HCT116 (cell line): ENCODE results near the gene MLYCD. TPM values are rescaled to one million over a fixed set of nuclear protein-coding genes. Genes with fewer than 3 reads are reported as not detected.

Experiments
- ATAC-seq: fragments of 200-7000 bp; cut with Tn5 transposase; 2 replicates; pipeline ENCODE4 v1.9.1; 2020; ENCODE audit warnings: mild to moderate bottlenecking, moderate library complexity
- BruUV-seq: library from RNA; stranded (reverse); fragments of 400-500 nt; replicated peaks from 2 replicates; lab custom pipeline; 2021; lab: Mats Ljungman, UMichigan
- CTCF ChIA-PET: fragments of 300-600 bp; sonication (Branson Sonifier 250); formaldehyde crosslinking; loops from one replicate; lab custom pipeline; 2021; ENCODE audit warnings: antibody characterized with exemption; lab: Charles Lee
- POLR2A ChIA-PET: fragments of 300-600, 350-600 bp; sonication (Branson Sonifier 250); formaldehyde crosslinking; loops from one replicate; lab custom pipeline; 2021; ENCODE audit warnings: antibody characterized with exemption; lab: Charles Lee
- RAD21 ChIA-PET, 2 experiments: fragments of 300-600 bp; sonication (Branson Sonifier 250); formaldehyde crosslinking; loops; one replicate each; lab custom pipeline; 2023; ENCODE audit warnings: low total read pairs in 2 of 2; ENCODE audit not compliant: uncharacterized antibody in 2 of 2, unreplicated experiment in 2 of 2, low non-redundant PET in 1 of 2; lab: Charles Lee
- DNase-seq: peaks from one replicate; pipeline ENCODE4 v3.0.0-alpha.2; 2010; ENCODE audit warnings: low read depth, low spot score
- H2AFZ ChIP-seq: fragments of 200-600 bp; shearing (Covaris generic), sonication (generic); 2 replicates; pipeline ENCODE4 v1.6.1; 2017; ENCODE audit warnings: low read depth, mixed run types, mixed read lengths, antibody characterized with exemption, low read length; ENCODE audit not compliant: poor library complexity, severe bottlenecking
- H3K27ac ChIP-seq: 2 replicates; pipeline ENCODE4 v1.5.1; 2012; ENCODE audit warnings: low read depth, low read length
- H3K27me3 ChIP-seq: fragments of 200-600 bp; sonication (generic); 2 replicates; pipeline ENCODE4 v1.6.1; 2016; ENCODE audit warnings: mixed run types, low read length, mixed read lengths; ENCODE audit not compliant: insufficient read depth
- H3K36me3 ChIP-seq, 2 experiments: fragments of 200-500 bp in 1 of 2; fragments of 200-600 bp in 1 of 2; sonication (Bioruptor generic) in 1 of 2; sonication (generic) in 1 of 2; 2 replicates each; pipeline versions ENCODE4 v1.5.1 to v1.6.1; 2014 to 2016; ENCODE audit warnings: low read length in 2 of 2, inconsistent platforms in 1 of 2, mixed read lengths in 1 of 2, mixed run types in 1 of 2; ENCODE audit not compliant: insufficient read depth in 2 of 2, control insufficient read depth in 1 of 2
- H3K4me1 ChIP-seq, 2 experiments: fragments of 200-600 bp in 1 of 2; sonication (generic) in 1 of 2; 2 replicates each; pipeline versions ENCODE4 v1.5.1 to v1.6.1; 2012 to 2017; ENCODE audit warnings: low read length in 2 of 2, inconsistent platforms in 1 of 2, mild to moderate bottlenecking in 1 of 2, mixed read lengths in 1 of 2, mixed run types in 1 of 2, moderate library complexity in 1 of 2; ENCODE audit not compliant: insufficient read depth in 2 of 2, control insufficient read depth in 1 of 2
- H3K4me2 ChIP-seq: fragments of 200-600 bp; sonication (generic); 2 replicates; pipeline ENCODE4 v1.6.1; 2017; ENCODE audit warnings: mixed run types, low read length, mixed read lengths
- H3K4me3 ChIP-seq, 2 experiments: fragments of 200-600 bp in 1 of 2; sonication (generic) in 1 of 2; replicated peaks in 1 of 2; 2 replicates each; pipeline ENCODE4 v1.5.1; 2011 to 2016; ENCODE audit warnings: low read length in 2 of 2, control low read depth in 1 of 2, low read depth in 1 of 2, mild to moderate bottlenecking in 1 of 2, mixed read lengths in 1 of 2, mixed run types in 1 of 2
- H3K79me2 ChIP-seq: fragments of 200-600 bp; sonication (generic); 2 replicates; pipeline ENCODE4 v1.6.1; 2017; ENCODE audit warnings: mild to moderate bottlenecking, mixed run types, low read length, moderate library complexity, mixed read lengths; ENCODE audit not compliant: insufficient read depth
- H3K9ac ChIP-seq: fragments of 200-600 bp; sonication (generic); 2 replicates; pipeline ENCODE4 v1.6.1; 2016; ENCODE audit warnings: low read length, mixed read lengths
- H3K9me2 ChIP-seq: fragments of 200-600 bp; sonication (generic), shearing (Covaris generic); 2 replicates; pipeline ENCODE4 v1.6.1; 2017; ENCODE audit warnings: mixed run types, mild to moderate bottlenecking, moderate library complexity; ENCODE audit not compliant: insufficient read depth
- H3K9me3 ChIP-seq, 2 experiments: fragments of 200-500 bp in 1 of 2; fragments of 200-600 bp in 1 of 2; sonication (Bioruptor generic) in 1 of 2; sonication (generic) in 1 of 2; 2 replicates each; pipeline ENCODE4 v1.6.1; 2014 to 2017; ENCODE audit warnings: low read length in 2 of 2, mixed read lengths in 2 of 2, inconsistent platforms in 1 of 2, low read depth in 1 of 2, mild to moderate bottlenecking in 1 of 2, mixed run types in 1 of 2, moderate library complexity in 1 of 2; ENCODE audit not compliant: control insufficient read depth in 1 of 2, insufficient read depth in 1 of 2
- H4K20me1 ChIP-seq: fragments of 200-600 bp; sonication (generic), shearing (Covaris generic); 2 replicates; pipeline ENCODE4 v1.6.1; 2017; ENCODE audit warnings: mixed run types, mild to moderate bottlenecking, moderate library complexity; ENCODE audit not compliant: insufficient read depth
- CBX3 ChIP-seq: IDR thresholded peaks from 2 replicates; pipeline ENCODE4 v1.6.1; 2012; ENCODE audit warnings: low read depth
- EZH2 ChIP-seq: fragments of 200-600 bp; sonication (generic); IDR thresholded peaks from 2 replicates; pipeline ENCODE4 v1.6.1; 2017; ENCODE audit warnings: antibody characterized with exemption, mixed run types
- EZH2phosphoT487 ChIP-seq: fragments of 200-600 bp; IDR thresholded peaks from 2 replicates; pipeline ENCODE4 v1.6.1; 2018; ENCODE audit warnings: antibody characterized with exemption, borderline replicate concordance
- JUND ChIP-seq: IDR thresholded peaks from 2 replicates; pipeline ENCODE4 v1.6.1; 2012
- POLR2AphosphoS5 ChIP-seq: IDR thresholded peaks from 2 replicates; pipeline ENCODE4 v1.6.1; 2011; ENCODE audit warnings: mild to moderate bottlenecking, low read depth, low read length, moderate library complexity
- RAD21 ChIP-seq: IDR thresholded peaks from 2 replicates; pipeline ENCODE4 v1.6.1; 2012; ENCODE audit warnings: low read depth, mild to moderate bottlenecking
- SIN3A ChIP-seq: IDR thresholded peaks from 2 replicates; pipeline ENCODE4 v1.6.1; 2012; ENCODE audit warnings: low read depth
- SRF ChIP-seq: IDR thresholded peaks from 2 replicates; pipeline ENCODE4 v1.6.1; 2012; ENCODE audit warnings: low read depth
- ZFX ChIP-seq: fragments of 450-650 bp; IDR thresholded peaks from 2 replicates; pipeline ENCODE4 v1.6.1; 2017
- intact Hi-C: fragments of 100-400 bp; cut with micrococcal nuclease; formaldehyde crosslinking; loops from 2 replicates; pipeline ENCODE4 v1.10.0; 2022
- total RNA-seq: library from RNA; stranded (reverse); gene quantifications from one replicate; pipeline ENCODE4 v1.2.1, GENCODE V29; 2021; ENCODE audit not compliant: unreplicated experiment
- TF ChIP-seq, protein P1 (sequence below): IDR thresholded peaks from 2 replicates; pipeline ENCODE4 v1.6.1; 2011; ENCODE audit warnings: mild to moderate bottlenecking, low read length, moderate library complexity; ENCODE audit not compliant: insufficient replicate concordance; ENCODE audit errors: extremely low read depth
- TF ChIP-seq, protein P2 (sequence below): IDR thresholded peaks from 2 replicates; pipeline ENCODE4 v1.6.1; 2012
- TF ChIP-seq, protein P3 (sequence below), 3 experiments: fragments of 200-600 bp in 1 of 3; sonication (generic) in 1 of 3; IDR thresholded peaks in 2 of 3; conservative IDR thresholded peaks in 1 of 3; 2 replicates each; pipeline ENCODE4 v1.5.1; 2012 to 2017; ENCODE audit warnings: low read depth in 2 of 3, low read length in 2 of 3, antibody characterized with exemption in 1 of 3, borderline replicate concordance in 1 of 3, control low read depth in 1 of 3, mild to moderate bottlenecking in 1 of 3, mixed read lengths in 1 of 3, mixed run types in 1 of 3, moderate library complexity in 1 of 3; ENCODE audit not compliant: insufficient read depth in 1 of 3

The MLYCD gene
- total RNA-seq, 1 experiment from 2014 or later, result 3.9 TPM

DNA sequence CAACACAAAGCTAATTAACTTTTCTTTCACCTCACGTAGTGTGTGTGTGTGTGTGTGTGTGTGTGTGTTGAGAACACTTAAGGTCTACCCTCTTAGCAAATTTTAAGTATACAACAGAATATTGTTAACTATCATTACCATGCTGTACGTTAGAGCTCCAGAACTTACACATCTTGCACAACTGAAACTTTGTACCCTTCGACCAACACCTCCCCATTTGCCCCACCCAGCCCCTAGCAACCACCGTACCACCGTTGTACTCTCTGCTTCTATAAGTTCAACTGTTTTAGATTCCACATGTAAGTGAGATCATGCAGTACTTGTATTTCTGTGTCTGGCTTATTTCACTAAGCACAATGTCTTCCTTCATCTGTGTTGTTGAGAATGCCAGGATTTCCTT, 28.1 kb upstream of the MLYCD start:
- intact Hi-C loops, result no loop called here
- no peak overlapping the region for H2AFZ ChIP-seq
- CTCF ChIA-PET, result no interaction called here

DNA sequence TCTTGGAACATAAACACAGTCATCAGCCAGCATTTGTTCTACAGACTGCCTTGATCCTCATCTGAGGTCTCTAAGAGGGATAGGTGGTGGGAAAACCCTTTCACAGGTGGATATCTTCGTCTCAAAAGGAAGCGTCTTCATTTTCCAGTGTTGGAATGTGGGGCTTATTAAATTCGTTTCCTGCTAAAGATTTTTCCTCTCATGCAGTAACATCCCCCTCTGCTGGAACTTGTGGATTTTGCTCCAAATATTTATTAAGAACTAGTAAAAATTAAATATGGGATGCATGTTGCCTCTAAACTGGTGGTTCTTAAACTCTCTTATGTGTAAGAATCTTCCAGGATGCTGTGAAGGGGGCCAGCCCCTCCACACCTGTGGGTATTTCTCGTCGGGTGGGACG, 20.1 kb upstream of the MLYCD start:
- DNase-seq, result peak; percentile 52
- no peak for TF ChIP-seq EZH2phosphoT487
- no peak for TF ChIP-seq SIN3A
- TF ChIP-seq SRF, result no peak
- TF ChIP-seq, protein P1, sequence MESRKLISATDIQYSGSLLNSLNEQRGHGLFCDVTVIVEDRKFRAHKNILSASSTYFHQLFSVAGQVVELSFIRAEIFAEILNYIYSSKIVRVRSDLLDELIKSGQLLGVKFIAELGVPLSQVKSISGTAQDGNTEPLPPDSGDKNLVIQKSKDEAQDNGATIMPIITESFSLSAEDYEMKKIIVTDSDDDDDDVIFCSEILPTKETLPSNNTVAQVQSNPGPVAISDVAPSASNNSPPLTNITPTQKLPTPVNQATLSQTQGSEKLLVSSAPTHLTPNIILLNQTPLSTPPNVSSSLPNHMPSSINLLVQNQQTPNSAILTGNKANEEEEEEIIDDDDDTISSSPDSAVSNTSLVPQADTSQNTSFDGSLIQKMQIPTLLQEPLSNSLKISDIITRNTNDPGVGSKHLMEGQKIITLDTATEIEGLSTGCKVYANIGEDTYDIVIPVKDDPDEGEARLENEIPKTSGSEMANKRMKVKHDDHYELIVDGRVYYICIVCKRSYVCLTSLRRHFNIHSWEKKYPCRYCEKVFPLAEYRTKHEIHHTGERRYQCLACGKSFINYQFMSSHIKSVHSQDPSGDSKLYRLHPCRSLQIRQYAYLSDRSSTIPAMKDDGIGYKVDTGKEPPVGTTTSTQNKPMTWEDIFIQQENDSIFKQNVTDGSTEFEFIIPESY, result no peak
- TF ChIP-seq ZFX, result no peak
- TF ChIP-seq RAD21, result peak; percentile 93
- TF ChIP-seq CBX3, result no peak
- no peak for TF ChIP-seq EZH2
- TF ChIP-seq, protein P2, sequence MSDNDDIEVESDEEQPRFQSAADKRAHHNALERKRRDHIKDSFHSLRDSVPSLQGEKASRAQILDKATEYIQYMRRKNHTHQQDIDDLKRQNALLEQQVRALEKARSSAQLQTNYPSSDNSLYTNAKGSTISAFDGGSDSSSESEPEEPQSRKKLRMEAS, result 0 out of 2 replicates have a peak, but pooled peaks have one; percentile 24
- TF ChIP-seq, protein P3, sequence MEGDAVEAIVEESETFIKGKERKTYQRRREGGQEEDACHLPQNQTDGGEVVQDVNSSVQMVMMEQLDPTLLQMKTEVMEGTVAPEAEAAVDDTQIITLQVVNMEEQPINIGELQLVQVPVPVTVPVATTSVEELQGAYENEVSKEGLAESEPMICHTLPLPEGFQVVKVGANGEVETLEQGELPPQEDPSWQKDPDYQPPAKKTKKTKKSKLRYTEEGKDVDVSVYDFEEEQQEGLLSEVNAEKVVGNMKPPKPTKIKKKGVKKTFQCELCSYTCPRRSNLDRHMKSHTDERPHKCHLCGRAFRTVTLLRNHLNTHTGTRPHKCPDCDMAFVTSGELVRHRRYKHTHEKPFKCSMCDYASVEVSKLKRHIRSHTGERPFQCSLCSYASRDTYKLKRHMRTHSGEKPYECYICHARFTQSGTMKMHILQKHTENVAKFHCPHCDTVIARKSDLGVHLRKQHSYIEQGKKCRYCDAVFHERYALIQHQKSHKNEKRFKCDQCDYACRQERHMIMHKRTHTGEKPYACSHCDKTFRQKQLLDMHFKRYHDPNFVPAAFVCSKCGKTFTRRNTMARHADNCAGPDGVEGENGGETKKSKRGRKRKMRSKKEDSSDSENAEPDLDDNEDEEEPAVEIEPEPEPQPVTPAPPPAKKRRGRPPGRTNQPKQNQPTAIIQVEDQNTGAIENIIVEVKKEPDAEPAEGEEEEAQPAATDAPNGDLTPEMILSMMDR (IDR thresholded peaks at IDR 0.05 in 2 of 3, conservative IDR thresholded peaks at IDR 0.05 in 1 of 3; ENCODE audit: borderline replicate concordance in 1 of 3, insufficient read depth in 1 of 3, low read depth in 2 of 3, low read length in 2 of 3), result peak; percentile 63 to 93 (median 79)
- TF ChIP-seq POLR2AphosphoS5, result no peak
- TF ChIP-seq JUND, result no peak
- Histone ChIP-seq H3K9me2 (no peaks in the 10 kb centered on the region), H3K4me3 (no peak overlapping the region), H3K27ac (no peak overlapping the region), H3K4me1 (no peaks in the 10 kb centered on the region; a peak in 1 of 4 replicates), H3K36me3 (no peaks in the 10 kb centered on the region), H3K27me3 (peaks cover 17% of the 10 kb centered on the region), H3K9me3 (no peaks in the 10 kb centered on the region), H3K4me2 (no peak overlapping the region), H3K79me2 (no peaks in the 10 kb centered on the region), H3K9ac (no peak overlapping the region), H4K20me1 (no peaks in the 10 kb centered on the region), H2AFZ (peak overlapping the region; percentile 34)
- no TSS peak for BruUV-seq
- ChIA-PET POLR2A (no interaction called here), CTCF (interaction anchor here (0.7 kb wide), 1 partner anchor 10 kb away, joined by 3 read pairs; no protein-coding TSS in a partner anchor), RAD21 (interaction anchor here in 1 of 2 experiments (1.3 kb wide), 1 partner anchor 52 kb away, joined by 4 read pairs; no protein-coding TSS in a partner anchor)
- peak; percentile 72 for ATAC-seq
- intact Hi-C loops, result loop anchor here (1.0 to 2.0 kb wide), 2 partner anchors 53 to 1616 kb away; no protein-coding TSS in a partner anchor

More for the DNA sequence above, 28.1 kb upstream of the MLYCD start:
- Histone ChIP-seq H3K79me2 (no peaks in the 10 kb centered on the region), H3K9ac (no peak overlapping the region), H3K9me2 (no peaks in the 10 kb centered on the region), H4K20me1 (no peaks in the 10 kb centered on the region), H3K27ac (no peak overlapping the region), H3K4me1 (no peaks in the 10 kb centered on the region), H3K4me2 (no peak overlapping the region), H3K4me3 (no peak overlapping the region), H3K27me3 (peaks cover 49% of the 10 kb centered on the region), H3K9me3 (no peaks in the 10 kb centered on the region), H3K36me3 (no peaks in the 10 kb centered on the region)
- TF ChIP-seq, protein P2, result no peak
- ChIA-PET POLR2A (no interaction called here), RAD21 (no interaction called here)
- no peak for ATAC-seq
- no peak for DNase-seq
- BruUV-seq, result no TSS peak
